Measurements from ENCODE around the gene NTRK2.

NTRK2 gene

DNA sequence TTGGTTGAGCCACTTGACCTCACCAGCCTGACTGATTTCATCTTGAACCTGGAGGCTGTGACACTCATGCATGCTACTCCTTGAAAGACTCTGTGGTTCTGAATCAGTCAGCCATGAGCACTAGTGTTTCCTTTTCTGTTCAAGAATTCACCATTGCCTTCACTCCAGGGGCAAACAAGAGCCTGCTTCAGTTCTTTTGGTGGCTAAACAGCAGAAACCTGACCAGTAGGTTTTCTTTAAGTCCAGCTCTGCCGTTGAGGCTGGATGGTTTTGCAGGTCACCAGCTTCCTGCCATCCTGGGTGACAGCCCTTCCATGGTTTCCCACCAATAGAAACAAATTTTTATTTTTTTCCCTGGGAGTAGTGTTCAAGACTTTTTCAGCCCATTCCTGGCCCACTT is 10.0 kb downstream of the NTRK2 start:
- TF ChIP-seq, protein P1, sequence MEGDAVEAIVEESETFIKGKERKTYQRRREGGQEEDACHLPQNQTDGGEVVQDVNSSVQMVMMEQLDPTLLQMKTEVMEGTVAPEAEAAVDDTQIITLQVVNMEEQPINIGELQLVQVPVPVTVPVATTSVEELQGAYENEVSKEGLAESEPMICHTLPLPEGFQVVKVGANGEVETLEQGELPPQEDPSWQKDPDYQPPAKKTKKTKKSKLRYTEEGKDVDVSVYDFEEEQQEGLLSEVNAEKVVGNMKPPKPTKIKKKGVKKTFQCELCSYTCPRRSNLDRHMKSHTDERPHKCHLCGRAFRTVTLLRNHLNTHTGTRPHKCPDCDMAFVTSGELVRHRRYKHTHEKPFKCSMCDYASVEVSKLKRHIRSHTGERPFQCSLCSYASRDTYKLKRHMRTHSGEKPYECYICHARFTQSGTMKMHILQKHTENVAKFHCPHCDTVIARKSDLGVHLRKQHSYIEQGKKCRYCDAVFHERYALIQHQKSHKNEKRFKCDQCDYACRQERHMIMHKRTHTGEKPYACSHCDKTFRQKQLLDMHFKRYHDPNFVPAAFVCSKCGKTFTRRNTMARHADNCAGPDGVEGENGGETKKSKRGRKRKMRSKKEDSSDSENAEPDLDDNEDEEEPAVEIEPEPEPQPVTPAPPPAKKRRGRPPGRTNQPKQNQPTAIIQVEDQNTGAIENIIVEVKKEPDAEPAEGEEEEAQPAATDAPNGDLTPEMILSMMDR (IDR thresholded peaks at IDR 0.05; ENCODE audit: borderline replicate concordance, insufficient read depth, low read depth, low read length), result no peak
- no peak overlapping the region for H3K4me3 ChIP-seq (ENCODE audit: low read depth, low read length)

DNA sequence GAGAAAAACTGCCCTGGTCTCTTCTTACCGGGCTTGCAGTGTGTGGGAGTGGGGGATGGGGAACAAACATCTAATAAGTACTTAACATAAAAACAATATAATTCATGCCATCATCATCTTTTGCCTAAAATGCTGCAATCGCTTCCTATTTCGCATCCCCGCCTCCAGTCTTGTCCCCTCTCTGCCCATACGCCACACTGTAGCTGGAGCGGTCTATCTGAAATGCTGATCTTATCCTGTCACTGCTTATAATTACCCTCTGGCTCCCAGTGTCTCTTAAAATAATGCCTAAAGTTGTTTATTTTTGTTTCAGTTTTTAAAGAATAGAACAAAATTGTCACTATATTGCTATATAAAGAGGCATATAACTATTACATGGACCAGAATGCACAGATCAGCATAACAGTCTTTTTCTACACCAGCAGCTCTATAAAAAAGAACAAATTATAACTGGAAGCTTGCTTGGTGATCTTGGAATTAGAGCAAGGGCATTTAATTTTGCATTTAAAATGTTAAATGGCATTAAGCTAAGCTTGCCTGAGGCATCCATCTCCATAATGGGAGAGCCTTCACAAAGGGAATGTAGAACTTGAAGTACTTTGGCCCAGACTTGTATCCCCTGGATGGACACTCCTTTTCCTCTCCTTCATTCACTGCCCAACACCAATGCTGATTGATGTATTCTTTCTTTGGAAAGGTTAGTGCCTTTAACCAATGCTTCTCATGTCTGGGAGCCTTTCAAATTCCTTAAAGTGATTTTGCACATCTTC is 12.2 kb downstream of the NTRK2 start:
- TF ChIP-seq, protein P1 (IDR thresholded peaks at IDR 0.05; ENCODE audit: borderline replicate concordance, insufficient read depth, low read depth, low read length), result no peak
- H3K4me3 ChIP-seq (ENCODE audit: low read depth, low read length), result no peak overlapping the region

DNA sequence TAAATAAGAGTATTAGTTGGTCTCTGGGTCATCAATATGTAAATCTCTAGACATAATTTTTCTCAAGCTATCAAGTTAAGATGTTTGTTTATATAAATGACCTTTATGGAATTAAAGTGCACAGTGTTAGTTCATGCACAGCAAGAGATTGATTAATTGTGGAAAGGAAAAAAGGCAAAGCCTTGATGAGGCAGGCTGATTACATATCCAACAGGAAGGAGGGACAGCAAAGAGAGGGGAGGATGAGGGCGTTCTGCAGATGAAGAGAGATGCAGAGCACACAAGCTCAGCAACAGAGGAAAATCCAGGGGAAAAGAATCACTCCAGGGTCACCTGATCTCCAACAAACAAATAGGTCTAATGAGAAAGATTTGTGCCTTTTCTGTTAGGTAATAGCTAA is 16.5 kb downstream of the NTRK2 start:
- H3K4me3 ChIP-seq (ENCODE audit: low read depth, low read length), result no peak overlapping the region
- TF ChIP-seq, protein P1 (IDR thresholded peaks at IDR 0.05; ENCODE audit: borderline replicate concordance, insufficient read depth, low read depth, low read length), result no peak

DNA sequence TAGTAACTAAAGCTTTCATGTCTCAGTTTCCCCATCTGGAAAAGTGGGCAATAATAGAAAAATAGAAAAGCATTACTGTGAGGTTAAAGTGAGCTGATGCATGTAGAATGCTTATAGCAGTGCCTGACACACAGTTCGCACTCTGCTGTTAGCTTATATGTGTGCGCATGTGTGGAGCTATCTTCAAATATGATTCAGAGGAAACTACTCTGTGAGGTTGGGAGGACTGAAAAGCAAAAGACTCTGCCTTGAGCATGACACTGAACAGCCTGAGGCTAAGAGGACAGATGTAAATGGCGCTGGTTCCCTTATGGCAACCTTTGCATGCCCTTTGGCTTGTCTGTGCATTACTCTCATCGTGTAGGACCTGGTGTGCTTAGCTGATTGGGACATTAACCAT is 19.4 kb downstream of the NTRK2 start:
- TF ChIP-seq, protein P1 (IDR thresholded peaks at IDR 0.05; ENCODE audit: borderline replicate concordance, insufficient read depth, low read depth, low read length), result no peak

DNA sequence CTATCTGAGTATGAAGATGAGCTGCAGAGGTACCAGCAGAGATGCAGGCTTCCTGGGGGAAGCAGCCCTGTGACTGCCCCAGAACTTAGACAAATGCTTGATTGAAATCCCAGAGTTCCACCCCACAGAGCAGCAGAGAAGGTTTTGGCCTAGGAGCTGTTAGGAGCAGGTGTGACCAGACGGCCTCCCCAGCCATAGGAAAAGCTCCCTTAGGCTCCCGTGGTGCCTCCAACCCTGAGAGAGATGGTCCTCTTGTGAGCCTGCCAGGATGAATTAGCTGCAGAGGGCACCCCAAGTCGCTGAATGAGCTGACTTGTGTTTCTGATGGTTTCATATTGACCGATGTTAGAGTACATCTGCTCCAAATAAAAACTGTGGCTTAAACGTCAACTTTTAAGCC is 22.1 kb downstream of the NTRK2 start:
- H3K4me3 ChIP-seq (ENCODE audit: low read depth, low read length), result no peak overlapping the region
- TF ChIP-seq, protein P1 (IDR thresholded peaks at IDR 0.05; ENCODE audit: borderline replicate concordance, insufficient read depth, low read depth, low read length), result no peak

More for the DNA sequence above, 19.4 kb downstream of the NTRK2 start:
- no peak overlapping the region for H3K4me3 ChIP-seq (ENCODE audit: low read depth, low read length)

DNA sequence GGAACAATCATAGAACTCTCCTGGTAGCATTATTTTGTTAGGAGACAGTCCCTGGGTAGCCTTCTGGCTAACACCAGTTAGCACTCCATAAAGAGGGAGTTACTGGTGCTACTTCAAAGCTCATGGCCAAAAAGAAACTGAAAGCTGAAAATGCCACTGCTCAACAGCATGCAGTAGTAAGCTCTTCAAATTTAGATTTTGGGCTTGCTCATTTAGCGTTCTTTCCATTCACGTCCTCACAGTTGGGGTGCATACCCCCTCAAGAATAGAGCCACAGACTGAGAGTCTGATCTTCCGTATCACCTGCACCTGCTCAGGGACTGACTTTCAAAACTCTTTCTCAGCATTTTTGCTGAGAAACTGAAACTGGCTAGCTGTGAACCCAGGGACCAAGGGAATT is 24.7 kb downstream of the NTRK2 start:
- H3K4me3 ChIP-seq (ENCODE audit: low read depth, low read length), result no peak overlapping the region
- TF ChIP-seq, protein P1 (IDR thresholded peaks at IDR 0.05; ENCODE audit: borderline replicate concordance, insufficient read depth, low read depth, low read length), result no peak

DNA sequence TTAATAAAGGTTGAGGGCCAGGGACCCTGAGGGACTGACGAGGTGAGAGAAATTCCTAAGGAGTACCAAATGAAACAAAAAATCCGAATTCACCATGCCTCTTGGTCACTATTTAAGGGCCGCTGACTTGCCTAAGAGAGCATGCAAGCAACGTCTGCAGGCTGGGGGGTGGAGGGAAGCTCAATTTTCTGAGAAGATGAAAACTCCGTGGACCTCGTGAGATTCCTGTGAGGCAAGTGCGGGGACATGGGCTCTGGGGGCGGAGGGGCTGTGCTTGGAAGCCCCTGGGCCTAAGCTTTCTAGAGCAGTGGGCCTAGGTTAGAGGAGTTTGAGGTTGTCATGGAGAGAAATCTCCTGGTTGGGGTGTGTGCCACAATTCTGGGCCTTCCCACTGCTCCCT is 27.5 kb downstream of the NTRK2 start:
- H3K4me3 ChIP-seq (ENCODE audit: low read depth, low read length), result no peak overlapping the region
- TF ChIP-seq, protein P1 (IDR thresholded peaks at IDR 0.05; ENCODE audit: borderline replicate concordance, insufficient read depth, low read depth, low read length), result no peak

All from GM12875 (cell line).